HG03442 (cell line): Measurements from ENCODE around the gene DUSP19.

Experiments
- ATAC-seq: cut with Tn5 transposase; IDR thresholded peaks from one replicate; pipeline ENCODE4 v1.9.1; 2021; ENCODE audit warnings: mild to moderate bottlenecking, moderate library complexity; ENCODE audit not compliant: unreplicated experiment

The DUSP19 gene

DNA sequence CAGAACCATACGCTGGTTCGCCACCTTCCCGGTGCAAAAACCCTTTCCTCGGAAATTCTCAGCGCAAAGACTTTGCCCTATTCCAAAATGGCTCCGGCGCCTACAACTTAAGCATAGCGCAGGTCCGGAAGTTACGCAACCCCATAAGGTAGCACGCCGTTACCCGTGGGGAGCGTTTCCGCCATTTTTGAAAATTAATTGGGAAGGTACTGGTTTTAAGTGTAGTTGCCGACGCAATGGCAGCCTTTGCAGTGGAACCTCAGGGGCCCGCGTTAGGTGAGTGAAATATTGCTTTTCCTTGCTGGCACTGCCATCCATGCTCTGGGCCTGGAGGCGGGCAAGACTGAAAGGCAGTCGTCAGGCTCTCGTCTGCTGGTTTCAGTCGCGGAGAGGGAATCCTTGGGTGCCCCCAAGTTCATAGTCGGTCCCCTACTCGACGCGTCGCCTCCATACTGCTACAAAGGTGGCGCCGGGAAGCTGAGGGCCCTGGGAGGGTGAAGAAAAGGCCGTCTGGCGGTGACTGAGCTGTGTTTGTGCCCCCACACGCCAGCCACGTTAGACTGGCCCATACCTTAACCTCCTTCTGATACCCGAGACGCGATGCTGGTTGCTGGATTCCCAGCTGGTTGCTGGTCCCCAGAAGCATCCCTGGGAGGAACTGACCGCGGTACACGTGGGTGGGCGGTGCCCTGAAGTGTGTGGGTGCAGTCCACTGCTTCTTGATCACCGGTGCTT is 45.8 kb downstream of the DUSP19 start, which contains the start of gene NUP35:
Gene NUP35, plus strand, starts transcription at position 222 of the 735 bp plus-strand sequence. Its CDS starts 15 bp downstream, at position 237.
- peak; percentile 84 for ATAC-seq

DNA sequence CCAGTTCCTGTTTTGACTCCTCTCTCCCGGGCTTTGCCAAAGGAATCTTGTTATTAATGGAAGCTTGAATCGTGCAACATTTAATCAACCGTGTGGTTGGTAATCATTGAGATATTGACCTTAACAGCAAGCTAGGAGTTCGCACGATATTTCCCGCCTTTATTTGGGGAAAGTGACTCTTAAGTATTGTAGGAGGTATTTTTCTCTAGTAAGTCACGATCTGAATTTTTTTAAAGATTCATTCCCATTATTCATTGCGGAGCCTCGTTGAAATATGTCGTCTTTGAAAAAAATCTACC is 46.4 kb downstream of the DUSP19 start:
- no peak for ATAC-seq

DNA sequence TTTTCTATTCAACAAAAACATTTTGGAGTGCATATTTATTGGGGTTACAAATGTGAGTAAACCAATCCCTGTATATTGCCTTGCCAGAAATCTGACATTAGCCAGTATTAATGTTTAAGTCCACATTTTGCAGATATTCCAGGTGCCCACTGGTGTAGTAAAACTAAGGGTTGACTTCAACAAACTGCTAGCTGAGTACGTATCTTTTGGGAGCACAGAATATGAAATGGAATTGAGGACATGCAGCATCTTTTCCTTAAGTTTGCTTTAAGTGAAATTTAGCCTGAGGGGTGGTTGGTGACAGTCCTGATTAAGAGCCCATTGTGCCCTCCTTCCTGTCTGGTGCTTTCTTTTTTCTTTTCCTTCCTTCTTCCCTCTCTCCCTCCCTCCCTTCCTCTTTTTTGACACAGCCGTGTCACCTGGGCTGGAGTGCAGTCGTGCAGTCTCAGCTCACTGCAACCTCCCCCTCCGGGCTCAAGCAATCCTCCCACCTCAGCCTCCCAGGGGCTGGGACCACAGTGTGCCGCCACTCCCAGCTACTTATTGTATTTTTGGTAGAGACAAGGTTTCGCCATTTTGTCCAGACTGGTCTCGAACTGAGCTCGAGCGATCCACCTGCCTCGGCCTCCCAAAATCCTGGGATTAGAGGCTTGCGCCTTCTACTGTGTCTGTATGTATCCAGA is 47.3 kb downstream of the DUSP19 start:
- no peak for ATAC-seq

- no peak for ATAC-seq
These were observed 48.1 kb downstream of the DUSP19 start for GRCh38 chr2:183126635-183127034.

GRCh38 chr2:183134016-183134415 is 55.5 kb downstream of the DUSP19 start:
- no peak for ATAC-seq

DNA sequence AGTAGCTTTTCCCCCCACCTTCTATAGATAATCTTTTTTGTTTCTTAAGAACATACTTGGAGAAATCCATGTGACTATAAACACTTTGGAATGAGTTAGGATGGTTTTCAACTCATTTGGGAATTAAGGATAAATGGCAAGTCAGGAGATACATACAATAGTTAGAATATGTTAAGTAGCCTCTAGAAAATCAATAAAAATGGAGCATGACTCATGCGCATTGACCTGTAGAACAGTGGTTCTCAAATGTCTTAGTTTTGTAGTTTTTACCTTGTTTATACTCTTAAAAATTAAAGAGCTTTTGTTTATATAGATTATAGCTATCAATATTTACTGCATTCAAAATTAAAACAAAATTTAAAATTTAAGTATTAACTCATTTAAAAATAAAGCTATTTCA is 70.4 kb downstream of the DUSP19 start:
- no peak for ATAC-seq

- no peak for ATAC-seq
These were observed 70.9 kb downstream of the DUSP19 start for GRCh38 chr2:183149489-183149888.
